ENCODE results near the gene AK1. TPM values are rescaled to one million over a fixed set of nuclear protein-coding genes. Genes with fewer than 3 reads are reported as not detected.

The AK1 gene
- total and polyA plus RNA-seq, 2 of the 8 experiments (the other 6 are each of a cell fraction or from before 2014, with no cell fraction given) = 37.9 to 39.2 TPM

- H3K56ac ChIP-seq (replicated peaks; ENCODE audit: insufficient read length, low read depth, low read length) = no peak overlapping the region
- peaks cover 5 to 13% of the 10 kb centered on the region in 2 experiments for H4K20me1 ChIP-seq (replicated peaks in 1 of 2; ENCODE audit: control insufficient read depth in 1 of 2, insufficient read depth in 2 of 2, low read length in 2 of 2)
- CTCF ChIA-PET (ENCODE audit: partially characterized antibody) = interaction anchor here (0.6 to 3.0 kb wide), 12 partner anchors 9 to 221 kb away, joined by 3 to 14 read pairs (median 3); no protein-coding TSS in a partner anchor
- no peak overlapping the region for H2AFZ ChIP-seq (ENCODE audit: low read length)
- H2BK120ac ChIP-seq (replicated peaks; ENCODE audit: low read depth, low read length) = no peak overlapping the region
- peaks cover 10% of the 10 kb centered on the region for H3K79me1 ChIP-seq (ENCODE audit: low read depth, low read length)
- H3K14ac ChIP-seq (ENCODE audit: insufficient read length) = no peak overlapping the region
- POLR2A ChIA-PET (ENCODE audit: partially characterized antibody) = interaction anchor here (0.9 to 10.1 kb wide), 8 partner anchors 8 to 68 kb away, joined by 3 to 91 read pairs (median 6); partner anchors contain the start of gene ENG
- H4K91ac ChIP-seq (replicated peaks; ENCODE audit: insufficient read length, low read length) = no peak overlapping the region
- H2BK15ac ChIP-seq (ENCODE audit: low read length) = 0 out of 2 replicates have a peak overlapping the region, but pooled peaks have one; percentile 19
- no peak overlapping the region for H4K5ac ChIP-seq (ENCODE audit: insufficient read length, low read depth, low read length)
- H3K23me2 ChIP-seq (ENCODE audit: low read depth, low read length) = peaks cover 5% of the 10 kb centered on the region; the same call in 1 of the 2 replicates
- H3K23ac ChIP-seq (ENCODE audit: insufficient read length) = no peak overlapping the region
- no peaks in the 10 kb centered on the region for H3K27me3 ChIP-seq (replicated peaks in 1 of 4; ENCODE audit: control insufficient read depth in 3 of 4, extremely low read depth in 1 of 4, insufficient read depth in 3 of 4, low read length in 3 of 4)
- peaks cover 0 to 28% (median 16%) of the 10 kb centered on the region in 4 experiments; a peak in 6 of 7 replicates for H3K4me1 ChIP-seq (replicated peaks in 1 of 4; ENCODE audit: control insufficient read depth in 3 of 4, insufficient read depth in 4 of 4, low read length in 3 of 4)
- no peak overlapping the region; the same call in 1 of the 2 replicates for H3K27ac ChIP-seq (ENCODE audit: low read depth, low read length)
- H2BK20ac ChIP-seq (ENCODE audit: low read length) = no peak overlapping the region
- TF ChIP-seq SUZ12 (IDR thresholded peaks at IDR 0.05; ENCODE audit: low read length) (no peak), ATF3 (IDR thresholded peaks at IDR 0.05; ENCODE audit: insufficient read depth, low read depth, low read length) (no peak), EP300 (IDR thresholded peaks at IDR 0.05; ENCODE audit: borderline replicate concordance in 1 of 2, low read depth in 2 of 2, low read length in 2 of 2) (no peak), ASH2L (IDR thresholded peaks at IDR 0.05; ENCODE audit: low read length) (no peak), PHF8 (conservative IDR thresholded peaks at IDR 0.05; ENCODE audit: low read depth, low read length) (no peak)
- 82% methylated on average over 14 of the region's 16 CpGs; no CpG with 5 or more reads in 1 of the 2 experiments for WGBS, 2 experiments (ENCODE audit: extremely low coverage in 1 of 2, insufficient coverage in 1 of 2, insufficient read length in 1 of 2, insufficient replicate concordance in 2 of 2, low coverage in 1 of 2, low lambda C conversion rate in 2 of 2, missing lambda C conversion rate in 1 of 2)
- H3K9me3 ChIP-seq (ENCODE audit: insufficient read depth in 2 of 2, low read depth in 1 of 2, low read length in 1 of 2) = no peaks in the 10 kb centered on the region
- peak overlapping the region; percentile 9; the same call in 1 of the 2 replicates for H4K8ac ChIP-seq (ENCODE audit: extremely low read depth, insufficient read depth, low read length)
- H3K4ac ChIP-seq (replicated peaks; ENCODE audit: insufficient read length, low read depth, low read length) = no peak overlapping the region
- H3K4me3 ChIP-seq (ENCODE audit: extremely low read depth in 1 of 4, insufficient read depth in 2 of 4, low read depth in 3 of 4, low read length in 4 of 4) = peak overlapping the region in 2 of 4 experiments; percentile 3 to 50; a peak in 4 of 8 replicates
- H2AK5ac ChIP-seq (ENCODE audit: low read depth, low read length) = 0 out of 2 replicates have a peak overlapping the region, but pooled peaks have one; percentile 3
- no peak overlapping the region for H2BK5ac ChIP-seq (ENCODE audit: low read depth, low read length)
- H2BK12ac ChIP-seq (ENCODE audit: low read depth, low read length) = 0 out of 2 replicates have a peak overlapping the region, but pooled peaks have one; percentile 17
- peak overlapping the region; percentile 65 to 83 for H3K4me2 ChIP-seq (ENCODE audit: insufficient read depth in 1 of 2, low read depth in 2 of 2, low read length in 2 of 2)
- H3K18ac ChIP-seq (ENCODE audit: extremely low read depth, low read length) = no peak overlapping the region
- peaks cover 23 to 39% (median 32%) of the 10 kb centered on the region in 4 experiments for H3K36me3 ChIP-seq (ENCODE audit: control insufficient read depth in 2 of 4, insufficient read depth in 4 of 4, low read length in 3 of 4)
- DNase-seq (ENCODE audit: low read depth in 1 of 2, low spot score in 2 of 2) (no peak), FAIRE-seq (no peak)
- peaks cover 0 to 4% of the 10 kb centered on the region in 2 experiments; a peak in 1 of 4 replicates for H3K79me2 ChIP-seq (ENCODE audit: control insufficient read depth in 1 of 2, insufficient read depth in 2 of 2, low read length in 2 of 2)
- peak overlapping the region in 3 of 4 experiments; percentile 13 to 48 (median 19); a peak in 3 of 7 replicates for H3K9ac ChIP-seq (replicated peaks in 1 of 4; ENCODE audit: extremely low read depth in 1 of 4, low read depth in 3 of 4, low read length in 3 of 4)
Observed at GRCh38 chr9:127896395-127897192, 19.1 kb upstream of the AK1 start.

All from H1 (cell line).